Measurements from ENCODE around the gene NACC1. TPM values are rescaled to one million over a fixed set of nuclear protein-coding genes. Genes with fewer than 3 reads are reported as not detected.

NACC1 gene
- total RNA-seq, 1 experiment from 2014 or later: 126 TPM

- peaks cover 46% of the 10 kb centered on the region for H3K4me1 ChIP-seq (ENCODE audit: insufficient read depth, low read length, poor library complexity, severe bottlenecking)
- CTCF ChIA-PET: no interaction called here
- H3K4me3 ChIP-seq (ENCODE audit: low read depth, low read length, poor library complexity, severe bottlenecking): peak overlapping the region; percentile 82
- no peaks in the 10 kb centered on the region for H3K27me3 ChIP-seq (replicated peaks; ENCODE audit: insufficient read depth, low read depth, low read length, poor library complexity)
- H3K36me3 ChIP-seq (ENCODE audit: insufficient read depth, low read length, poor library complexity, severe bottlenecking): peaks cover 15% of the 10 kb centered on the region
- TF ChIP-seq EZH2 (IDR thresholded peaks at IDR 0.05; ENCODE audit: borderline replicate concordance, low read depth, low read length, poor library complexity, severe bottlenecking): no peak
- no peak for TF ChIP-seq CTCF (conservative IDR thresholded peaks at IDR 0.05; ENCODE audit: low read depth, low read length)
- no peaks in the 10 kb centered on the region for H3K9me3 ChIP-seq (ENCODE audit: low read depth, low read length, poor library complexity, severe bottlenecking)
- H3K27ac ChIP-seq (ENCODE audit: low read depth, low read length, poor library complexity, severe bottlenecking): peak overlapping the region; percentile 95
- intact Hi-C loops (cut with micrococcal nuclease; ENCODE audit: unreplicated experiment): loop anchor here (2.0 kb wide), 1 partner anchor 32 kb away; the partner anchor contains the start of genes IER2 and STX10
- BruUV-seq (replicated peaks): no TSS peak
- POLR2A ChIA-PET (ENCODE audit: low non-redundant PET): interaction anchor here (1.8 kb wide), 1 partner anchor 34 kb away, joined by 6 read pairs; no protein-coding TSS in a partner anchor
- DNase-seq (ENCODE audit: low spot score): peak; percentile 44
These were observed 545 bp downstream of the NACC1 start for GRCh38 chr19:13118424-13119193.

- POLR2A ChIA-PET (ENCODE audit: low non-redundant PET): interaction anchor here (1.0 kb wide), 1 partner anchor 33 kb away, joined by 3 read pairs; no protein-coding TSS in a partner anchor
- intact Hi-C loops (cut with micrococcal nuclease; ENCODE audit: unreplicated experiment): loop anchor here (2.0 kb wide), 1 partner anchor 31 kb away; the partner anchor contains the start of genes IER2 and STX10
- CTCF ChIA-PET: no interaction called here
These were observed 1.6 kb downstream of the NACC1 start for GRCh38 chr19:13119627-13120026.

GRCh38 chr19:13120031-13120430 lies 2.0 kb downstream of the NACC1 start:
- Histone ChIP-seq H3K9me3 (ENCODE audit: low read depth, low read length, poor library complexity, severe bottlenecking) (no peaks in the 10 kb centered on the region), H3K27ac (ENCODE audit: low read depth, low read length, poor library complexity, severe bottlenecking) (peak overlapping the region; percentile 95), H3K36me3 (ENCODE audit: insufficient read depth, low read length, poor library complexity, severe bottlenecking) (peaks cover 13% of the 10 kb centered on the region), H3K27me3 (replicated peaks; ENCODE audit: insufficient read depth, low read depth, low read length, poor library complexity) (no peaks in the 10 kb centered on the region), H3K4me1 (ENCODE audit: insufficient read depth, low read length, poor library complexity, severe bottlenecking) (peaks cover 47% of the 10 kb centered on the region), H3K4me3 (ENCODE audit: low read depth, low read length, poor library complexity, severe bottlenecking) (peak overlapping the region; percentile 82)
- intact Hi-C loops (cut with micrococcal nuclease; ENCODE audit: unreplicated experiment): no loop called here
- POLR2A ChIA-PET (ENCODE audit: low non-redundant PET): interaction anchor here (1.0 kb wide), 1 partner anchor 32 kb away, joined by 3 read pairs; no protein-coding TSS in a partner anchor
- TF ChIP-seq CTCF (conservative IDR thresholded peaks at IDR 0.05; ENCODE audit: low read depth, low read length) (no peak), EZH2 (IDR thresholded peaks at IDR 0.05; ENCODE audit: borderline replicate concordance, low read depth, low read length, poor library complexity, severe bottlenecking) (no peak)
- no TSS peak for BruUV-seq (replicated peaks)
- no peak for DNase-seq (ENCODE audit: low spot score)
- CTCF ChIA-PET: interaction anchor here (0.8 kb wide), 1 partner anchor 30 kb away, joined by 3 read pairs; the partner anchor contains the start of genes IER2 and STX10

More at GRCh38 chr19:13119627-13120026, 1.6 kb downstream of the NACC1 start:
- H3K27me3 ChIP-seq (replicated peaks; ENCODE audit: insufficient read depth, low read depth, low read length, poor library complexity): no peaks in the 10 kb centered on the region
- peak overlapping the region; percentile 82 for H3K4me3 ChIP-seq (ENCODE audit: low read depth, low read length, poor library complexity, severe bottlenecking)
- BruUV-seq (replicated peaks): no TSS peak
- DNase-seq (ENCODE audit: low spot score): no peak
- no peak for TF ChIP-seq EZH2 (IDR thresholded peaks at IDR 0.05; ENCODE audit: borderline replicate concordance, low read depth, low read length, poor library complexity, severe bottlenecking)
- TF ChIP-seq CTCF (conservative IDR thresholded peaks at IDR 0.05; ENCODE audit: low read depth, low read length): no peak
- H3K27ac ChIP-seq (ENCODE audit: low read depth, low read length, poor library complexity, severe bottlenecking): peak overlapping the region; percentile 95
- peaks cover 17% of the 10 kb centered on the region for H3K36me3 ChIP-seq (ENCODE audit: insufficient read depth, low read length, poor library complexity, severe bottlenecking)
- no peaks in the 10 kb centered on the region for H3K9me3 ChIP-seq (ENCODE audit: low read depth, low read length, poor library complexity, severe bottlenecking)
- peaks cover 48% of the 10 kb centered on the region for H3K4me1 ChIP-seq (ENCODE audit: insufficient read depth, low read length, poor library complexity, severe bottlenecking)

Data from A673 (cell line).